HG03521 (cell line): ENCODE results near the gene SHISA2.

Source experiments
- ATAC-seq: cut with Tn5 transposase; IDR thresholded peaks from one replicate; pipeline ENCODE4 v1.9.1; 2021; ENCODE audit warnings: mild to moderate bottlenecking, moderate library complexity; ENCODE audit not compliant: unreplicated experiment

SHISA2 gene

DNA sequence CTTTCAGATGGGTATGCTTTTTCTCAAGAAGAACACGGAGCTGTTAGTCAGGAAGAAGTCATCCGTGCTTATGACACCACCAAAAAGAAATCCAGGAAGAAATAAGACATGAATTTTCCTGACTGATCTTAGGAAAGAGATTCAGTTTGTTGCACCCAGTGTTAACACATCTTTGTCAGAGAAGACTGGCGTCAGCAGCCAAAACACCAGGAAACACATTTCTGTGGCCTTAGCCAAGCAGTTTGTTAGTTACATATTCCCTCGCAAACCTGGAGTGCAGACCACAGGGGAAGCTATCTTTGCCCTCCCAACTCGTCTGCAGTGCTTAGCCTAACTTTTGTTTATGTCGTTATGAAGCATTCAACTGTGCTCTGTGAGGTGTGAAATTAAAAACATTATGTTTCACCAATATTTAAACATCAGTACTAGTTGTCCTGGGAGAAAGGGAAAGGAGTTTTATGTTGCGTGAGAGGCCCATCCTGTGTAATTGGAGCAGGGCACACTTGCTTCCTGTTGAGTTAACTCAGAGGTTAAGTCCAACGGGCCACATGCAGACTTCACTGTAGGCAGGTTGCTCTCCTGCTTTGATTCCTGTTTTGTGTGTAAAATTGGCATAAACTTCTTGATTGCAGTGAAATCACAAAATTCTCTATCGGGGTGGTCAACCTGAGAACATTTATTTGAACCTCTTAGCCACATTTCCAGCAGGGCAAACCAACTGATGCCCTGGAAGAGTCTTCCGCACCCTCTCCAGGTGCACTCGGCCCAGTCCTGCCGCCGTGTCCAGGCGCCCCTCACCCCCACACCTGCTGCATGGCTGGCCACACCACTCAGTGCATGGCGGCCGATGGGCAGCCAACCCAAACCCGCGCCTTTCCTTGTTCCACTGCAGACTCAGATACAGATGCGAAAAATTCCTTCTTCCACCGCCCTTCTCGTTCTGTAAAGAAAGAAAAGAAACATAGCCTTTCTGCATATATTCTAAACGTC is 31.6 kb downstream of the SHISA2 start:
- ATAC-seq: no peak

GRCh38 chr13:26019251-26019650 is 32.6 kb downstream of the SHISA2 start:
- no peak for ATAC-seq

- no peak for ATAC-seq
These were observed 33.7 kb downstream of the SHISA2 start for GRCh38 chr13:26017932-26018665.

GRCh38 chr13:26017196-26017921 is 34.5 kb downstream of the SHISA2 start:
- no peak for ATAC-seq

DNA sequence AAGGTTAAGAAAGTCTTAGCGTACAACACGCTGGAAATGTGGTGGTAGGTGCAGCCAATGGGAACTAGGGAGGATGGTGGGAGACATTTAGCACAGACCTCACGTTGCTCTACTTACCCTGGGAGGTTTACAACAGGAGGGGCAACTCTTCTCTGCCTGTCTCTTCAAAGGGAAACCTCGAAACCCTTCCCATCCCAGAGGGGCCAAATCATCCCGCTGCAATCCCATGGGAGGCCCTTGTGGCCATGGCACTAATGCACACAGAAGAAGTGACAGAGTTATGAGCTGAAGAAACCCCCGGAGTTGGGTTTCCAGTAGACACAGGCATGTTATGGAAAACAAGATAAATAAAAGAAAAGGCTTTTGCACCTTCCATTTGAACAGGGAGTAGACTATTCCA is 35.6 kb downstream of the SHISA2 start:
- ATAC-seq: no peak

DNA sequence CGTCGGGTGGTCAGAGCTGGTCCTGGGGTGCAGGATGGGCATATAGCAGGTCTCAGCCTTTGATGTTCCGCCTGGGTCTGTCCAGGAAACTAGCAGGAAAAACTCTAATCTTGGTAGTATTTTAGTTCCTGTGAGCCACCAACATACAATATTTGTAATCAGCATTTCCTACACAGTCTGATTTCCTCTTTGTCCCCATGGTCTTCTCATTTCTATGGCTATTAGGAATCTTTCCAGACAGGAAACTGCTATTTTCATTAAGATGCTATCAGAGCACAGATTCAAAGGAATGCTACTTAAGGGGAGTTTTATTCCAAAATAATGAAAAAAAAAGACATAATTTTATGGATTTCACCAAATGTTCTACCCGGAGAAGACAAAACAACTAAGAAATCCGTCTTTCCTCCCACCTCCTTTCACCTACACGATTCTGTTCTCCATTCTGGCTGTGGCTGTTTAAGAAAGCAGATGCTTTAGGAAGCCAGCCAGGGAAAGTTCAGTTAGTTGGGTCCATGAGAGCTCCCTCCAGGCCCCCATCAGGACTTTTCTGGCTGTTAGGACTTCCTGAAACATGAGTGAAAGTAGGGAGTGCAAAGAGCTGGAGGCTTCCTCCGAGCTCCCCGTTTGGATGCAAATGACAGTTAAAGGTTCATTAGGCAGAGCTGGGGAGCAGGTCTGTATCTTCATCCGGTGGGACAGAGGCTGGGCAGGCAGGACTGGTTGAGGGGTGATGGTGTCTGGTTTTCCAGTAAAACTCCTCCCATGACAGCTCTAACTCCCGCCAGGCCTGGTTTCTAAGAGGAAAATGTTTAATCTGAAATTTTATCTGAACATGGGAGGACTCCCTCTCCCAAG is 36.3 kb downstream of the SHISA2 start:
- ATAC-seq: no peak

DNA sequence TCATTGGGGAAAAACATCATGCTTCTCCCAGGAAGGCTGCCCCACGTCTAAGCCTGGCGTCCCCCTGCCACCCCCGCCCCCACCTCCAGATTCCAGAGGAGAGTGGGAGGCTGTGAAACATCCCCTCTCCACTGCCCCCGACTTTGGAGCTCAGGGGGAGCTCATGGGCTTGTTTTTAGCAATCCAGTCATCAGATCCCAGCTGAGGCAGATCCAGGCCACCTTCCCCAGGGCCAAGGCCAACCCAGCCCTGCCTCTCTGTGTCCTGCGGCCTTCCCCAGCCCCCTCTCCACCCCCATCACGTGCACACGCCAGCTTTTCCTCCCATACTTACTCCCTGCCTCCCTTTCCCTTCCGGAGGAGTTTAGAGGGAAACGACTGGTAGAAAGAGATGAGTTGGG is 38.8 kb downstream of the SHISA2 start:
- no peak for ATAC-seq

GRCh38 chr13:26011996-26012821 is 39.6 kb downstream of the SHISA2 start:
- ATAC-seq: no peak

DNA sequence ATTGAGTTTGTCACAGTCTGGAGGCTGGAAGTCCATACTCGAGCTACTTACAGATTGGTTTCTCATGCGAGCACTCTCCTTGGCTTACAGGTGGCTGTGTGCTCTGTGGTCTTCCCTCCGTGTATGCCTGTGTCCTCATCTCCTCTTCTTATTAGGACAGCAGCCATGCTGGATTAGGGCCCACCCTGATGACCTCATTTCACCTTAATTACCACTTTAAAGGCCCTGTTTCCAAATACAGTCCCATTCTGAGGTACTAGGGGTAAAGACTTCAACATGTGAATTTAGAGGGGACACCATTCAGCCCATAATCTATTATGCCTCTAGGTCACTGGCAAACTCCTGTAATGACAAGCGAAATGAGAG is 40.6 kb downstream of the SHISA2 start:
- no peak for ATAC-seq

DNA sequence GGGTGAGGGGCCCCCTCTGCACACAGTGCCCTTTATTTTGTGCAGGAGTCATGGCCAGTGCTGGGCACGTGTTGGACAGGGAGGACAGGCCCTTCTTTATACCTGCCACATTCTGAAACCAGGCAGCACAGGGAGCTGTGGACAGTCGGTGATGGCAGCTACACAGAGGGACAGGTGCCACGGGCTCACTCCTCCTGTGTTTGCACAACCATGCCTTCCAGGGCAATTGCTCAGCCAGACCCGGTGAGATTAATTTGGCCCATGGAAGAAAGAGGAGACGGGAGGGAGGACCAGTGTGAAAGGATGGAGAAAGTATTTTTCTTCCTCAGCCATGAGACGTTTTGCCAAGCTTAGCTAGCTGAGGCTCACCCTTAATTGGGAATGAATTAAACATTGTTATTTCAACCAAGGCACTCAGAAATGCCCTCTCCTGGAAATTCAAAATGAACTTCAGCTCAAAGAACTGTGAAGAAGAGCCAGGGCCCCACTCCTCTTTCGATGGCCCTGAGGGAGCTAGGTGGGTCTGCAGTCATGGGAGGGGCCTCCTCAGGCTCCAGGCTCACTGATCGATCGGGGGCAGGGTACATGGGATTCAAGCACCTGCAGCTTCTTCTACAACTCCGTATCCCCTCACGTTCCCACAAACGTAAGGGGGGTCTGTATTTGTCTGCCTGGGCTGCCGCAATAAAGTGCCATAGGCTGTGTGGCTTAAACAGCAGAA is 41.2 kb downstream of the SHISA2 start:
- no peak for ATAC-seq

DNA sequence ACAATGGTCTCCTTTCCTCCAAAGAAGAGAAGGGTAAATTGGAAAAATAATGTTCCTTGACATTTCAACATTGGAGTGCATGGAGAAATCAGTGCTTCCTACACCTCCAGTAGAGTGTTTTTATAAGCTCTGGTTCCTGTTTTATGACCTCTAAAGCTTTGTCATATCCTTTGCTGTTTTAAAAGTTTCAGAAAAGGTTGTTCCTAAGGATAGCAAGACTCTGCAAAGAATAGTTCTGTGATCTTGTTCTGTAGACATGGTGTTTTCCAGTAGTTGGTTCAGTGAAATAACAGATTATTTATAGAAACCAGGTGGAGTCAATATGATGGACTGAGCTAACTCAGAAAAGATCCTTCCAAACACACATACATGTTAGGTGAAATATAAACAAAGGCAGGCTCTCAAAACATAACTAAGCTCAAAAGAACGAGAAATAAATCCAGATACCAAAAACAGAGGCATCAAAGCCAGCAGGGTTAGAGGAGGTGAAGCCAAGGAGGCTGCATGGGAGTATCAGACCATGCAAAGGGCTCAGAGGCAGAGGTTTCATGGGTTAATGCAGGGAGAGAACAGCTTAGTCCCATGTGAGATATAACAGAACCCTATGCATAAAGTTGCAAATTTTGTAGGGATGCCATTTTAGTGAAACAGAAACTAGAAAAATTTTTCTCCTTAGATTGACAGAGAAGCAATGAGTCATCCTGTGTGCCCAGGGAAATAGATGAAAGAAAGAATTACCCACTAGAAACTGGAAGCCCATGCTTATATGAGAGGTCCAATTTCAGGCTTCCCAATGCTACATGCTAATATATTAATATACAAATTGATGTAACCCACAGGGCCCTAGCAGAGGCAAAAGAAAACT is 44.3 kb downstream of the SHISA2 start:
- ATAC-seq: no peak
